ENCODE data around the gene SCG5. TPM values are rescaled to one million over a fixed set of nuclear protein-coding genes. Genes with fewer than 3 reads are reported as not detected.

Gene SCG5
- total and polyA plus RNA-seq, 2 of the 13 experiments (the other 11 are each of a cell fraction or from before 2014, with no cell fraction given) = 2.3 to 3.5 TPM

GRCh38 chr15:32677238-32677750 is 35.8 kb downstream of the SCG5 start (continued):
- TF ChIP-seq ZSCAN22 (CRISPR knock-in tag; IDR thresholded peaks at IDR 0.05) = no peak
- peak; percentile 19; the same call in 1 of the 2 replicates for TF ChIP-seq ATF7 (IDR thresholded peaks at IDR 0.05)
- TF ChIP-seq ATF7 (CRISPR knock-in tag; IDR thresholded peaks at IDR 0.05) = no peak
- TF ChIP-seq EP300 (IDR thresholded peaks at IDR 0.05; ENCODE audit: low read depth in 2 of 2, low read length in 2 of 2) = peak in 1 of 2 experiments; percentile 74; a peak in 2 of 4 replicates
- TF ChIP-seq EP300 (CRISPR knock-in tag; IDR thresholded peaks at IDR 0.05; ENCODE audit: borderline replicate concordance) = no peak
- TF ChIP-seq FUBP1 (CRISPR knock-in tag; IDR thresholded peaks at IDR 0.05; ENCODE audit: borderline replicate concordance) = no peak
- peak; percentile 77 for TF ChIP-seq HMG20A (CRISPR knock-in tag; IDR thresholded peaks at IDR 0.05; ENCODE audit: borderline replicate concordance)
- TF ChIP-seq THAP7 (CRISPR knock-in tag; IDR thresholded peaks at IDR 0.05) = no peak
- no peak for TF ChIP-seq CBX1 (IDR thresholded peaks at IDR 0.05; ENCODE audit: low read depth)
- no peak for TF ChIP-seq ZNF33A (CRISPR knock-in tag; IDR thresholded peaks at IDR 0.05; ENCODE audit: borderline replicate concordance)
- no peak for TF ChIP-seq MBNL3 (CRISPR knock-in tag; conservative IDR thresholded peaks at IDR 0.05)
- no peak for TF ChIP-seq PLRG1 (conservative IDR thresholded peaks at IDR 0.05)
- TF ChIP-seq RCOR2 (CRISPR knock-in tag; IDR thresholded peaks at IDR 0.05) = no peak
- no peak for TF ChIP-seq ZNF496 (CRISPR knock-in tag; IDR thresholded peaks at IDR 0.05; ENCODE audit: insufficient replicate concordance)
- TF ChIP-seq ZNF775 (CRISPR knock-in tag; IDR thresholded peaks at IDR 0.05; ENCODE audit: borderline replicate concordance) = no peak
- no peak for TF ChIP-seq ZNF891 (CRISPR knock-in tag; IDR thresholded peaks at IDR 0.05)
- TF ChIP-seq ZNF354B (CRISPR knock-in tag; IDR thresholded peaks at IDR 0.05) = no peak
- TF ChIP-seq PRMT3 (CRISPR knock-in tag; IDR thresholded peaks at IDR 0.05; ENCODE audit: borderline replicate concordance, low read depth) = no peak
- no peak for TF ChIP-seq ZNF557 (CRISPR knock-in tag; IDR thresholded peaks at IDR 0.05)
- TF ChIP-seq ZNF441 (CRISPR knock-in tag; IDR thresholded peaks at IDR 0.05; ENCODE audit: borderline replicate concordance) = no peak
- TF ChIP-seq NPAS2 (CRISPR knock-in tag; IDR thresholded peaks at IDR 0.05; ENCODE audit: borderline replicate concordance) = no peak
- TF ChIP-seq KLF11 (CRISPR knock-in tag; IDR thresholded peaks at IDR 0.05) = no peak
- TF ChIP-seq BORCS8-MEF2B (CRISPR knock-in tag; IDR thresholded peaks at IDR 0.05) = no peak
- TF ChIP-seq HNRNPK (IDR thresholded peaks at IDR 0.05; ENCODE audit: low read depth, low read length, poor library complexity, severe bottlenecking) = no peak
- no peak for TF ChIP-seq ZBTB42 (CRISPR knock-in tag; IDR thresholded peaks at IDR 0.05)
- no peak for TF ChIP-seq ZNF225 (CRISPR knock-in tag; IDR thresholded peaks at IDR 0.05)
- peak; percentile 53; the same call in 1 of the 2 replicates for TF ChIP-seq RXRB (CRISPR knock-in tag; IDR thresholded peaks at IDR 0.05; ENCODE audit: borderline replicate concordance)
- no peak for TF ChIP-seq GATA4 (IDR thresholded peaks at IDR 0.05; ENCODE audit: borderline replicate concordance, low read depth)
- no peak for TF ChIP-seq KLF15 (CRISPR knock-in tag; IDR thresholded peaks at IDR 0.05; ENCODE audit: borderline replicate concordance)
- no peak for TF ChIP-seq MTF1 (CRISPR knock-in tag; IDR thresholded peaks at IDR 0.05)
- TF ChIP-seq ZNF740 (CRISPR knock-in tag; IDR thresholded peaks at IDR 0.05) = no peak
- no peak for TF ChIP-seq U2AF1 (optimal IDR thresholded peaks at IDR 0.05; ENCODE audit: low read depth, low read length)
